GM19395 (cell line): ENCODE results near the gene SMIM14.
"Not testable (repeated sequence)": the region's sequence is repeated elsewhere in the genome, so short reads cannot be mapped to it uniquely, and the experiment has no call there.

Source experiments
- ATAC-seq: cut with Tn5 transposase; IDR thresholded peaks from one replicate; pipeline ENCODE4 v1.9.1; 2021; ENCODE audit warnings: mild to moderate bottlenecking, moderate library complexity; ENCODE audit not compliant: unreplicated experiment

Gene SMIM14

GRCh38 chr4:39638354-39639239 lies at the start of gene SMIM14:
Gene SMIM14 (minus strand): TSS chr4:39638865. CDS start chr4:39605145, 33,720 bp downstream.
- ATAC-seq = peak; percentile 78

DNA sequence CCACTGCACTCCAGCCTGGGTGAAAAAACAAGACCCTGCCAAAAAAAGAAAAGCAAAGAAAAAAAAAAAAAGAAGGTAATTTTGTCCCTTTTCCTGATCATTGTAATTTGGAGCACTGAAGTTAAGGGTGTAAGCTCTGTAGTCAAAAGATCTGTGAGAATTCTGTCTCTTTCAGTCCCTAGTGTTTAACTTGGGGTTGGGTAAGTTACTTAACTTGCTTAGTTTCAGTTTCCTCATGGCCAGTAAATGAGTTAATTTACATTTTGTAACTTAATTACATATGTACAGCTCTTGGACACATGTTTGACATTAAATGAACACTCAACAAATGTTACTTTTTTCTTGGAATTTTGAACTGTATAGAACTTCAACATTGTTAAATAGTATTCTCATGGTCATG lies 48.3 kb upstream of the SMIM14 start:
- no peak for ATAC-seq

- no peak for ATAC-seq
Measured at GRCh38 chr4:39685990-39686389, 47.3 kb upstream of the SMIM14 start.

DNA sequence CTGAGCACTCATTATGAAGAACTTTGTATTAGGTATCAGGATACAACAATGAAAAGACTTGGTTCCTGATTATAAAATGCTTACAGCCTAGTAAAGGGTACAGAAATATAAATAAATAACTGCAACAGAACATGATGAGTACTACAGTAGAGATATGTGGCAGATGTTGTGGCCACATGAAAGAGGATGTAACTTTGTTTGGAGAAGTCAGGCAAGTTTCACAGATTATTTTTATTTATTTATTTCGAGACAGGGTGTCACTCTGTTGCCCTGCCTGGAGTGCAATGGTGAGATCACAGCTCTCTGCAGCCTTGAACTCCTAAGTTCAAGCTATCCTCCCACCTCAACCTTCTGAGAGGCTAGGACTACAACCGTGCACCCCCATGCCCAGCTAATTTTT lies 43.5 kb upstream of the SMIM14 start:
- ATAC-seq = peak; percentile 75

GRCh38 chr4:39681003-39681402 lies 42.3 kb upstream of the SMIM14 start:
- not testable (repeated sequence) for ATAC-seq

DNA sequence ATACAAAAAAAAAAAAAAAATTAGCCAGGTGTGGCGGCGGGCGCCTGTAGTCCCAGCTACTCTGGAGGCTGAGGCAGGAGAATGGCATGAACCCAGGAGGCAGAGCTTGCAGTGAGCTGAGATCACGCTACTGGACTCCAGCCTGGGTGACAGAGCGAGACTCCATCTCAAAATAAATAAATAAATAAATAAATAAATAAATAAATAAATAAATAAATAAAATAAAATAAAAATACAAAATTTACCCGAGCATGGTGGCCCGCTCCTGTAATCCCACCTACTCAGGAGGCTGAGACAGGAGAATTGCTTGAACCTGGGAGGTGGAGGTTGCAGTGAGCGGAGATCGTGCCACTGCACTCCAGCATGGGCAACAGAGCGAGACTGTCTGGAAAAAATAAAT lies 37.0 kb upstream of the SMIM14 start:
- not testable (repeated sequence) for ATAC-seq

GRCh38 chr4:39670296-39670695 lies 31.6 kb upstream of the SMIM14 start:
- not testable (repeated sequence) for ATAC-seq

- ATAC-seq = no peak
Measured at GRCh38 chr4:39668887-39669286, 30.2 kb upstream of the SMIM14 start.

DNA sequence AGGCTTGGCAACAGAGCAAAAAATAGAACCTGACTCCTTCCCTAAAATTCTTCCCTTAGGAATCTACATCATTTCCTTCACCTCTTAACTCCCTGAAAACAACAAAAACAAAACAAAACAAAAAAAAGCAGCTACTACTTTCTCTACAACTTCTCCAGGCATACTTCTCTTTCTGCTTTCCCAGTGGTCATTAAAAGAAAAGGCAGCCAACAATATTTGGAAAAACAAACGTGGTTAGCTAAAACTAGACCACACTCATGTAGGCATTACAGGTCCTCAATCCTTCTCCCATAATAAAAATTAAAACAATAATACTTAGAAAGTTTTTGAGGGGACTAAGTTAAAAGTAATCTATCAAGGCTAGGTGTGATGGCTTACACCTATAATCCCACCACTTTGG lies 29.0 kb upstream of the SMIM14 start:
- ATAC-seq = no peak

GRCh38 chr4:39664828-39665731 lies 26.4 kb upstream of the SMIM14 start:
- ATAC-seq = no peak

DNA sequence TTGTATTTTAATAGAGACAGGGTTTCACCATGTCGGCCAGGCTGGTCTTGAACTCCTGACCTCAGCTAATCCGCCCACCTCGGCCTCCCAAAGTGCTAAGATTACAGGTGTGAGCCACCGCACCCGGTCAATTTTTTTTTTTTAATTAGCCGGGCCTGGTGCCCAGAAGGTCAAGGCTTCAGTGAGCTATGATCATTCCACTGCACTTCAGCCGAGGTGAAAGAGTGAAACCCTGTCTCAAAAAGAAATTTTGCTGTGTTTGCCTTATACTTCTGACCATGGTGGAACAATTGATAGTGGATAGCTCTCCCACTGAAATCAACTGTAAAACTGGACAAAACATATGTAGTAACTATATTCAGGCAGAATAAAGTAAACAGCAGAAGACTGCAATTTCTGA lies 24.0 kb upstream of the SMIM14 start:
- no peak for ATAC-seq

DNA sequence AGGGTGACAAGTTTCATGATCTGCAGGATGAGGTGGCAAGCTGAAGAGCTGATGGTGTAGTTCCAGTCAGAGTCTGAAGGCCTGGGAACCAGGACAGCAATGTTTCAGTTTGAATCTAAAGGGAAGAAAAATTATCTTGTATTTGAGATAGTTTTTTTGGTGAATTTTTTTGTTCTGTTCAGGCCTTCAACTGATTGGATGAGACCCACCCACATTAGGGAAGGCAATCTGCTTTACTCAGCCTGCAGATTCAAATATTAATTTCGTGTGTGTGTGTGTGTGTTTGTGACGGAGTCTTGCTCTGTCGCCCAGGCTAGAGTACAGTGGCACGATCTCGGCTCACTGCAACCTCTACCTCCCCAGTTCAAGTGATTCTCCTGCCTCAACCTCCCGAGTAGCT lies 22.1 kb upstream of the SMIM14 start:
- no peak for ATAC-seq

DNA sequence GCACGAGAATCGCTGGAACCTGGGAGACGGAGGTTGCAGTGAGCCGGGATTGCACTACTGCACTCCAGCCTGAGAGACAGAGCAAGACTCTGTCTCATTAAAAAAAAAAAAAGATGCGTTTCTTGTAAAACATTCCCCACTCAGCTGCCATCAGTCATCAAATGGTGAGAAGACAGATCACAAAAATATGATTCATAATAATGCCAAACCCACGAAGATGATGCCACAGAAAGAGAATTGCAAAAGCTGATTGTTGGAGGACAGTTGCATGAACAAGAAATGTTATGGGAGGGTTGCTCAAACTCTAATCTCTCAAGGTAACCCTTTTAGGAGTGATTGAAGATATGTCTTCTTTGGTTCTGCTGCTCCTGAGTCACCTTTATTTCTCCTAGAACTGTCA lies 21.4 kb upstream of the SMIM14 start:
- ATAC-seq = no peak

DNA sequence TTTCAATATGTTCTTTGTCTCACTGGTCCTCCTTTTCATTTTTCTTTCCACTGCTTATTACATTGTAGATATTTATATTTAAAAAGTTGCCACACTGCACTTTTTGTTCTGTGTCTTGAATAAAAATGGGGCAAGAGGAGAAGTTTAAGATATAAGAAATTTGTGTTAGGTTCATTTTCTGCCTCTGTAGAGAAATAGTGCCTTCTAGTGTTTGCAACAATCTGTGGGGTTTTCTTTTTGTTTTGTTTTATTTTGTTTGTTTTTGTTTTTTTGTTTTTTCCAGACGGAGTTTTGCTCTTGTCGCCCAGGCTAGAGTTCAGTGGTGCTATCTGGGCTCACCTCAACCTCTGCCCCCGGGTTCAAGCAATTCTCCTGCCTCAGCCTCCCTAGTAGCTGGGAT lies 20.1 kb upstream of the SMIM14 start:
- ATAC-seq = no peak

GRCh38 chr4:39657465-39657864 lies 18.8 kb upstream of the SMIM14 start:
- ATAC-seq = peak; percentile 74

DNA sequence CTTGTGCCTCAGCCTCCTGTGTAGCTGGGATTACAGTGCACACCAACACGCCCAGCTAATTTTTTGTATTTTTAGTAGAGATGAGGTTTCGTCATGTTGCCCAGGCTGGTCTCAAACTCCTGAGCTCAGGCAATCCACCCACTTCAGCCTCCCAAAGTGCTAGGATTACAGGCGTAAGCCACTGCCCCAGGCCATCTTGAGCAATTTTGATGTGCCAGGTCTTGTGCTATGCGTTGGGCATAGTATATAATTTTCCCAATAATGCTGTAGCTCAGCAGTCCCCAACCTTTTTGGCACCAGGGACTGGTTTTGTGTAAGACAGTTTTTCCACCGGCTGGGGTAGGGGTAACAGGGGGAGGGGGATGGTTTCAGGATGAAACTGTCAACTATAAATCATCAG lies 18.0 kb upstream of the SMIM14 start:
- ATAC-seq = not testable (repeated sequence)

- ATAC-seq = no peak
Measured at GRCh38 chr4:39655876-39656275, 17.2 kb upstream of the SMIM14 start.

GRCh38 chr4:39655211-39655610 lies 16.5 kb upstream of the SMIM14 start:
- no peak for ATAC-seq

DNA sequence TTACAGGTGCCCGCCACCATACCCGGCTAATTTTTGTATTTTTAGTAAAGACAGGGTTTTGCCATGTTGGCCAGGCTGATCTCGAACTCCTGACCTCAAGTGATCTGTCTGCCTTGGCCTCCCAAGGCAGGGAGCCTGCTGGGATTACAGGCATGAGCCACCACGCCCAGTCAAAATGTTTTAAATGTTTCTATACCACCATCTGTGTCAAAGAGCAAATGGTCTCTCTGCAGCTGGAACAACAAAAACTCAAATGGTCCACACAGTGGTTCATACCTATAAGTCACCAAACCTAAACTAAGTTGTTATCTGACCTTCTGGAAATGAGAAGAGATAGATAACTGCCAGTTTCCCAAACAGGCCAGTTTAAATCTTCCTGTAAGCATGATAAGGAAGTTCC lies 12.9 kb upstream of the SMIM14 start:
- ATAC-seq = not testable (repeated sequence)

DNA sequence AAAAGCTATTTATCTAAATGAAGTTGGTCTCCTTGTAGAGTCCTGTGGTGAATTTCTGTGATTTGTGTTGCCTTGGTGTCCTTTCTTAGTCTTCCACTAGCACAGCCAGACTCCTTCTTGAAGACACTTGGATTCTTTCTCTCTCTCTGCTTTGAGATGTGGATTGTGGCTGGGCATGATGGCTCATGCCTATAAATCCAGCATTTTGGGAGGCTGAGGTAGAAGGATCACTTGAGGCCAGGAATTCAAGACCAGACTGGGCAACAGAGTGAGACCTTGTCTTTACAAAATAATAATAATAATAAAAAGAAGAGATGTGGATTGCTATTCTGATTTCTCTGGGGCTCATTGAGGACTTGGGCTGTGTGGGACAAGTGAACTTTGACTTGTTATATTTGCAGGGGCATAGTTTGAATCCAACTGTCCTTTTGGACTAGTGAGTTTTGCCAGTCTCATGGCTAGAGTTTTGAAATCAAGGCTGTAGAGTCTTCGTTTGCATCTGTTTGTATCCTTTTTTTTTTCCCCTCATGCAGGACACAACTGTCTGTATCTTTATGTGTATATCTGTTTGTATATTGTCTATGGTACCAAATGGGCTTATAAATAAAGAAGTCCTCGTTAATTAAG lies 11.1 kb upstream of the SMIM14 start:
- no peak for ATAC-seq

DNA sequence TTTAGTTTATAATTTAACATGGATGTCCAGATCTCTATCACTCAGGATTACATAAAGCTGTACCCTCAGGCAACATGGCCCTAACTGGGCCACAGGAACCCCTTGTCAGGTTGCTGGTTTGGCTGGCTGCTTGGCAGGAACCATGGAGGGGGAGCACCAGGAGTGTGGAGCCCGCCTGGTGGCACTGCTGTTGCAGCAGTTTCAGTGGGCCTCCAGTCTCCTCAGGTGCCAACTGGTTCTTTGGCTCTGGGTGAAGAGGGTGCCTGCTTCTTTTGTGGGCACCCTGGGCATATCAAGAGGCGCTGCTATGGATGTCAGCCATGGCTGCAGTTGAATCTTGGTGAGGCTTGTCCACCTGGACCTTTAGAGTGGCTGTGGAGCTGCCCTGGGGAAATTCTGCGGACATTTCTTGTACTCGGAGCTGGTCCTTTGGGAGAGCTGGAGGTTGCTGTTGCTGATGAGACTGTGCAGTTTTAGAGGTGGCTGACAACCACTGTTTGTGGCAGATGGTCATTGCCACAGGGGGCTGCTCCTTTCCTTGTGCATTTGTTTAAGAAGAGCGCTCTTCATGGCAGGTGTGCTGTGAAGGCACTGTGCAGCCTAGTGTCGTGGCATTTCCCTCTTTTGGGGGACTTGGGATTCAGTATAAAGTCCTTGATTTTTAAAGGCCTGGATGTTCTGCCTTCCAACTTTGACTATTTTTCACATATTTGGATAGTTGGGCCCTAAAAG lies 10.3 kb upstream of the SMIM14 start:
- ATAC-seq = no peak
